Measurements from ENCODE around the gene THBS2.
"Not testable (repeated sequence)": the region's sequence is repeated elsewhere in the genome, so short reads cannot be mapped to it uniquely, and the experiment has no call there.

Gene THBS2

GRCh38 chr6:169271158-169271876, 17.7 kb upstream of the THBS2 start:
- no peak for DNase-seq

GRCh38 chr6:169270077-169270380, 16.4 kb upstream of the THBS2 start:
- not testable (repeated sequence) for DNase-seq

GRCh38 chr6:169269180-169270076, 15.8 kb upstream of the THBS2 start:
- DNase-seq = no peak

GRCh38 chr6:169268276-169268675, 14.6 kb upstream of the THBS2 start:
- DNase-seq = no peak

GRCh38 chr6:169266746-169267591, 13.3 kb upstream of the THBS2 start:
- DNase-seq = no peak

- no peak for DNase-seq
Measured at GRCh38 chr6:169266261-169266660, 12.6 kb upstream of the THBS2 start.

- DNase-seq = no peak
Measured at GRCh38 chr6:169265486-169266131, 12.0 kb upstream of the THBS2 start.

GRCh38 chr6:169263836-169264608, 10.4 kb upstream of the THBS2 start:
- DNase-seq = peak; percentile 59

- DNase-seq = no peak
Measured at GRCh38 chr6:169263374-169263773, 9.7 kb upstream of the THBS2 start.

GRCh38 chr6:169262602-169263001, 9.0 kb upstream of the THBS2 start:
- not testable (repeated sequence) for DNase-seq

- no peak for DNase-seq
Measured at GRCh38 chr6:169256518-169256917, 2.9 kb upstream of the THBS2 start.

GRCh38 chr6:169256061-169256460, 2.4 kb upstream of the THBS2 start:
- DNase-seq = no peak

- DNase-seq = no peak
Measured at GRCh38 chr6:169255643-169256042, 2.0 kb upstream of the THBS2 start.

GRCh38 chr6:169254456-169255316, 1.0 kb upstream of the THBS2 start:
- peak; percentile 57 for DNase-seq

- peak; percentile 41 for DNase-seq
Measured at GRCh38 chr6:169252505-169253189, 999 bp downstream of the THBS2 start.

GRCh38 chr6:169251822-169252504, 1.7 kb downstream of the THBS2 start:
- no peak for DNase-seq

- no peak for DNase-seq
Measured at GRCh38 chr6:169251371-169251802, 2.3 kb downstream of the THBS2 start.

- no peak for DNase-seq
Measured at GRCh38 chr6:169250660-169251059, 3.0 kb downstream of the THBS2 start.

- DNase-seq = no peak
Measured at GRCh38 chr6:169249057-169249456, 4.6 kb downstream of the THBS2 start.

GRCh38 chr6:169248521-169248971, 5.1 kb downstream of the THBS2 start:
- no peak for DNase-seq
